ENCODE measurements around the gene MC1R. TPM values are rescaled to one million over a fixed set of nuclear protein-coding genes. Genes with fewer than 3 reads are reported as not detected.

MC1R gene
- polyA plus RNA-seq, 2 of the 4 experiments (the other 2 are of a cell fraction) = 7.4 to 8.0 TPM

- TF ChIP-seq HEYL (CRISPR knock-in tag; IDR thresholded peaks at IDR 0.05) = no peak
- no peak for TF ChIP-seq HOXB13 (CRISPR knock-in tag; IDR thresholded peaks at IDR 0.05; ENCODE audit: low read depth)
- TF ChIP-seq CBX2 (IDR thresholded peaks at IDR 0.05; ENCODE audit: borderline replicate concordance, low read depth) = no peak
- no peak for TF ChIP-seq RAD21 (conservative IDR thresholded peaks at IDR 0.05 in 1 of 2, IDR thresholded peaks at IDR 0.05 in 1 of 2)
Measured at GRCh38 chr16:89949121-89949742, 30.6 kb downstream of the MC1R start (continued).

GRCh38 chr16:89949756-89950155 is 31.1 kb downstream of the MC1R start:
- ATAC-seq = no peak

GRCh38 chr16:89951509-89951908 is 32.8 kb downstream of the MC1R start:
- ChIA-PET POLR2A (no interaction called here), CTCF (interaction anchor here (1.1 to 1.4 kb wide), 3 partner anchors 11 to 46 kb away, joined by 4 to 5 read pairs (median 5); no protein-coding TSS in a partner anchor)
- WGBS (ENCODE audit: missing lambda C conversion rate) = 93% methylated on average over 5 of the region's 5 CpGs
- Histone ChIP-seq H3K4me2 (no peak overlapping the region), H3K4me1 (peaks cover 11% of the 10 kb centered on the region; the same call in 2 of the 3 replicates), H3K9me3 (no peaks in the 10 kb centered on the region), H3K27ac (no peak overlapping the region), H3K4me3 (no peak overlapping the region)
- FAIRE-seq = no peak
- ATAC-seq = no peak
- no peak for TF ChIP-seq HDAC2 (IDR thresholded peaks at IDR 0.05)
- no peak for TF ChIP-seq JUNB (IDR thresholded peaks at IDR 0.05)
- no peak for TF ChIP-seq FOSB (CRISPR knock-in tag; IDR thresholded peaks at IDR 0.05)
- TF ChIP-seq HES2 (IDR thresholded peaks at IDR 0.05) = no peak
- TF ChIP-seq CBX2 (IDR thresholded peaks at IDR 0.05; ENCODE audit: borderline replicate concordance, low read depth) = no peak
- no peak for TF ChIP-seq EHF (CRISPR knock-in tag; IDR thresholded peaks at IDR 0.05)
- no peak for TF ChIP-seq RNF2 (IDR thresholded peaks at IDR 0.05; ENCODE audit: borderline replicate concordance, low read depth)
- no peak for TF ChIP-seq FOSL2 (IDR thresholded peaks at IDR 0.05)
- TF ChIP-seq FOSL2 (CRISPR knock-in tag; IDR thresholded peaks at IDR 0.05) = no peak
- TF ChIP-seq GATA3 (IDR thresholded peaks at IDR 0.05; ENCODE audit: borderline replicate concordance) = no peak
- TF ChIP-seq USF2 (IDR thresholded peaks at IDR 0.05) = no peak
- TF ChIP-seq CTCF (IDR thresholded peaks at IDR 0.05) = no peak
- no peak for TF ChIP-seq NPAS2 (CRISPR knock-in tag; IDR thresholded peaks at IDR 0.05; ENCODE audit: borderline replicate concordance)
- no peak for TF ChIP-seq JUN (IDR thresholded peaks at IDR 0.05)
- no peak for TF ChIP-seq TP53 (CRISPR knock-in tag; IDR thresholded peaks at IDR 0.05)
- no peak for TF ChIP-seq MYC (IDR thresholded peaks at IDR 0.05; ENCODE audit: borderline replicate concordance, low read length)
- TF ChIP-seq POLR2AphosphoS2 (conservative IDR thresholded peaks at IDR 0.05; ENCODE audit: low read length) = no peak
- no peak for DNase-seq (ENCODE audit: low read depth in 1 of 2, low spot score in 1 of 2)

More at GRCh38 chr16:89949756-89950155, 31.1 kb downstream of the MC1R start:
- WGBS (ENCODE audit: missing lambda C conversion rate) = 97% methylated on average over 12 of the region's 12 CpGs
- ChIA-PET CTCF (interaction anchor here (0.8 to 1.6 kb wide), 9 partner anchors 9 to 249 kb away, joined by 3 to 7 read pairs (median 4); partner anchors contain the start of gene MC1R), POLR2A (interaction anchor here (0.6 kb wide), 1 partner anchor 40 kb away, joined by 3 read pairs; no protein-coding TSS in a partner anchor)
- peak overlapping the region; percentile 88; the same call in 2 of the 3 replicates for H3K4me3 ChIP-seq
- H3K4me2 ChIP-seq = peak overlapping the region; percentile 99
- H3K4me1 ChIP-seq = peaks cover 11% of the 10 kb centered on the region; the same call in 2 of the 3 replicates
- FAIRE-seq (no peak), DNase-seq (ENCODE audit: low read depth in 1 of 2, low spot score in 1 of 2) (no peak)
- TF ChIP-seq EP300 (IDR thresholded peaks at IDR 0.05) (no peak), NR3C1 (IDR thresholded peaks at IDR 0.05) (no peak), FOSB (CRISPR knock-in tag; IDR thresholded peaks at IDR 0.05) (no peak), RARB (CRISPR knock-in tag; IDR thresholded peaks at IDR 0.05) (no peak), SREBF2 (IDR thresholded peaks at IDR 0.05) (no peak), HES2 (IDR thresholded peaks at IDR 0.05) (no peak), ATOH8 (CRISPR knock-in tag; IDR thresholded peaks at IDR 0.05; ENCODE audit: low read depth) (no peak), CBX8 (IDR thresholded peaks at IDR 0.05) (no peak), FOSL2 (IDR thresholded peaks at IDR 0.05) (no peak), FOSL2 (CRISPR knock-in tag; IDR thresholded peaks at IDR 0.05) (no peak), E2F6 (IDR thresholded peaks at IDR 0.05; ENCODE audit: borderline replicate concordance, low read depth) (no peak), NPAS2 (CRISPR knock-in tag; IDR thresholded peaks at IDR 0.05; ENCODE audit: borderline replicate concordance) (no peak)
- no peaks in the 10 kb centered on the region for H3K9me3 ChIP-seq
- H3K27ac ChIP-seq = peak overlapping the region in 1 of 2 experiments; percentile 90; a peak in 2 of 6 replicates

Measured in A549 (cell line).